Jurkat, Clone E6-1 (cell line): ENCODE measurements around the gene RPL29.

Experiments
- DNase-seq: peaks from one replicate; pipeline ENCODE4 v3.0.0-alpha.2; 2011; ENCODE audit warnings: low read depth, low spot score
- H3K4me3 ChIP-seq: 2 replicates; pipeline ENCODE4 v1.5.1; 2011; ENCODE audit warnings: mild to moderate bottlenecking, low read length, control low read depth, moderate library complexity

The RPL29 gene

GRCh38 chr3:51988286-51989146, 7.2 kb downstream of the RPL29 start:
- no peak for DNase-seq
- no peak overlapping the region for H3K4me3 ChIP-seq

DNA sequence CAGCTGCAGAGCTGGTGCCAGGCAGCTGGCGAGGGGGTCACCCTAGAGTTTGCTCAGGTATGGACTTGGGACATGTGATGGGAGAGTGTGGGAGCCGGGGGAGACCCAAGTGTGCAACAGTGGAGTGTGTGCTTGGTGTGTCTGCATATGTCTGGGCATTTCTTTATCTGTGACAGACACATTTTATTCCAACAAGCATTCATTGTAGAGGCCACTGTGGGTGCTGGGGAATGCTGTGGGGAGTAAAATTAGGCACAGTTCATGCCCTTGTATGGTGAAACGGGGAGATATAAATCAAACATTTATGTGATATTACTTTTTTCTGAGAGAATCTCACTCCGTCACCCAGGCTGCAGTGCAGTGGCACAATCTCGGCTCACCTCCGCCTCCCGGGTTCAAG, 8.1 kb downstream of the RPL29 start:
- H3K4me3 ChIP-seq: no peak overlapping the region
- no peak for DNase-seq

DNA sequence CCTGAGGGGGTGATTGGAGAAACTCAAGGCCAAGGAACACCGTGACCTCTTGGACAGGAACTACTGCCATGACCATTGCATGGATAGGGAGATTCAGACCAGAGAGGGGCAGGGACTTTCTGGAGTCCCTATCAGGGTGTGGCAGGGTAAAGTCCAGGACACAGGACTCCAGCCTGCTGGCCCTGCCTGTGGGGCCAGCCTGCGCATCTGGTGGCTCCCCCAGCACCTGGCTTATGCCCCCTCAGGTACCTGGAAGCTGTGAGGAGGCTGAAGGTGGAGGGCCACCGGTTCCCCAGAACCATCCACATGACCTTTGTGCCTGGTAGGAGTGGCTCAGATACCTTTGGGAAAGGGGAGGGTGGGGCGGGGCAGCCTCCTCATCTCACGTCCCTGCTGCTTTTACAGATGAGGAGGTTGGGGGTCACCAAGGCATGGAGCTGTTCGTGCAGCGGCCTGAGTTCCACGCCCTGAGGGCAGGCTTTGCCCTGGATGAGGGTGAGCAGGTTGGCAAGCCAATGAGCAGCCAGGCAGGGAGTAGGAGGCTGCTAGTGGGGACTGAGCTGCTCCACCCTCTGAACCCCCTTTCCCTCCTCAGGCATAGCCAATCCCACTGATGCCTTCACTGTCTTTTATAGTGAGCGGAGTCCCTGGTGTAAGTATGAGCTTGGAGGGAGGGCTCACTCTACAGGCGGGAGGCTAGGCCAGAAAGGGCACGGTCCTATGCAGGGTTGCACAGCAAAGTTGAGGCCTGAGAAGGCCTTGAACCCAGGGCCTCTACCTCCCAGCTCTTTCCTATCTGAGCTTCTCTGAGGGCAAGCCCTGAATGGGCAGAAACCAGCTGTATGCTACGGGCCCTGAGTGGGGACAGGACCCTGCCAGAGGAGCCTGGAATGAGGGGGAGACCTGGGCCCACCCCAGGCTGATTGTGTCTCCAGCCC, 9.4 kb downstream of the RPL29 start:
- DNase-seq: no peak
- no peak overlapping the region for H3K4me3 ChIP-seq

DNA sequence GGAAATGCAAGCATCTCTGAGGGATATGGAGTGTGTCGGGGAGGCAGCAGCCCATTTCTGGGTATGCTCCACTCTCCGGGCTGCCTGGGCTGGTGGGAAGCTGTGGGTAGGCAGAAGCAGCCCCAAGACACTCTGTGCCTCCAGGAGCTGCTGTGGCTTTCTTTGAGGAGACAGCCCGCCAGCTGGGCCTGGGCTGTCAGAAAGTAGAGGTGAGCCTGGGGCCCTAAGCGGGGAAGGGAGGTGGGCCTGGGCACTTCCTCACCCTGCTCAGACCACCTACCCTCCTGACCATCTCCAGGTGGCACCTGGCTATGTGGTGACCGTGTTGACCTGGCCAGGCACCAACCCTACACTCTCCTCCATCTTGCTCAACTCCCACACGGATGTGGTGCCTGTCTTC, 10.6 kb downstream of the RPL29 start:
- DNase-seq: no peak
- H3K4me3 ChIP-seq: no peak overlapping the region

DNA sequence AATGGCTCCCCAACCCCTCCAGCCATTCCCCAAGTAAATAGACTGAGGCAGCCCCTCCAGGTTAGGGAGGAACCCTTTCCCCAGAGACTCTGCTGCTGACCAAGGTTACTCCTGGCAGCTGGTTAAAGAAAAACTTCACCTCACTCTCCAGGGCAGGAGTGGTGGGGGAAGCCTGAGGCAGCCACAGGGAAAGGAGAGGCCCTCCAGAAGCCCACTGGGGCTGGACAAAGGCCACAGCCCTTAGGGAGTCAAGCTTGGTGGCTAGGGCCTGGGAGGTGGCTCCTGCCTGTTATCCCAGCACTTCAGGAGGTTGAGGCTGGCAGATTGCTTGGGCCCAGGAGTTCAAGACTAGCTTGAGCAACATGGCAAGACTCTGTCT, 11.4 kb downstream of the RPL29 start:
- DNase-seq: no peak
- H3K4me3 ChIP-seq: no peak overlapping the region

GRCh38 chr3:51983578-51984268, 12.0 kb downstream of the RPL29 start:
- peak overlapping the region; percentile 69 for H3K4me3 ChIP-seq
- no peak for DNase-seq

GRCh38 chr3:51982838-51983577, 12.7 kb downstream of the RPL29 start, which contains the start of gene ACY1:
ACY1 (plus strand) TSS chr3:51983535; CDS start chr3:51984065, 530 bp downstream.
- peak within 1 kb of the TSS; percentile 69 for H3K4me3 ChIP-seq
- DNase-seq: no peak

DNA sequence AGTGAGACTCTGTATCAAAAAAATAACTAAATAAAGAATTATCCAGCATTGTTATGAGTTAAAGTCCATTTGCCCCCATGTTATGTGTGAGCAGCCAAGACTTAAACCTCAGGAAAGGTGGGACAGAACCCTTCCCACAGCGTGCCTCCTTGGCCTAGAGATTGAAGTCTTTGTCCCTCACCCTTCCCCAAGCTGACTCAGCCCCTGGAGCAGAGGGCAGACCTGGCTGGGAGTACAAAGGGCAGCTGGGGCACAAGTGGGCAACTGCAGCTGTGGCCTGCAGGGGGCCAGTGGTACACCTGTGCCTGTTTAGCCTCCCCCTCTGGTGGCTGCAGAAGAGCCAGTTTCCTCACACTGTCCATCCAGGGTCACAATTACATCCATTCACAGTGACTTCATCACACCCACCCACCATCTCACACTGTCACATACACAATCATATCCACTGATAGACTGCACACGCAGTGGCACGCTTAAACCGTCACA, 13.3 kb downstream of the RPL29 start:
- peak overlapping the region; percentile 69 for H3K4me3 ChIP-seq
- no peak for DNase-seq

DNA sequence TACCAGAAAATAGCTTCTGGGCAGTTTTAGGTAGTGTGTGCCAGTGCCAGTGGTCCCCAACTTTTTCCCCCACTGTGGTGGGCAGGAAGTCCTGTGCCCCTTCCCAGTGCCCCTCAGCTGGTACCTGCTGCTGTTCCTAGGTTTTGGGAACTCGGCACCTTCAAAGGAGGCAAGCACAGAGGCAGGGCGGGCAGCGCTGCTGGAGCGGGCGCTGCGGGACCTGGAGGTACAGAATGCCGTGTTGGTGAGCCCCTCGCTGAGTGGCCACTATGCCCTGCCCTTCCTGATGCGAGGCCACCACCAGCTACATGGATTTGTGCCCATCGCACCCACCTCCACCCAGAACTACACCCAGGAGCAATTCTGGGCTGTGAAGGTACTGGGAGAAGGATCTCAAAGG, 15.4 kb downstream of the RPL29 start:
- no peak overlapping the region for H3K4me3 ChIP-seq
- no peak for DNase-seq

DNA sequence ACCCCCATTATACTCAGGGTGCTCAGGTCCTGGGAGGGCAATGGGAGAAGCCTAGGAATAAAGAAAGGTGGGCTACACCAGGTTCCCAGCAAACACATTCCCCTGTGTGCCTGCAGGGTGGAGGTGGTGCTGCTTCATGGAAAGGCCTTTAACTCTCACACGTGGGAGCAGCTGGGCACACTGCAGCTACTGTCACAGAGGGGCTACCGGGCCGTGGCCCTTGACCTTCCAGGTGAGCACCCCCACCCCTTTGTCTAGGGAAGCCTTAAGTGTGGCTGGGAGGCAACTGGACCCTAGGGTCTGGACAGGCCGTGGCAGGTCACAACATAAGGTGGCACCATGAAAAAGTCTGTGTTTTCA, 17.6 kb downstream of the RPL29 start:
- no peak for DNase-seq
- no peak overlapping the region for H3K4me3 ChIP-seq

DNA sequence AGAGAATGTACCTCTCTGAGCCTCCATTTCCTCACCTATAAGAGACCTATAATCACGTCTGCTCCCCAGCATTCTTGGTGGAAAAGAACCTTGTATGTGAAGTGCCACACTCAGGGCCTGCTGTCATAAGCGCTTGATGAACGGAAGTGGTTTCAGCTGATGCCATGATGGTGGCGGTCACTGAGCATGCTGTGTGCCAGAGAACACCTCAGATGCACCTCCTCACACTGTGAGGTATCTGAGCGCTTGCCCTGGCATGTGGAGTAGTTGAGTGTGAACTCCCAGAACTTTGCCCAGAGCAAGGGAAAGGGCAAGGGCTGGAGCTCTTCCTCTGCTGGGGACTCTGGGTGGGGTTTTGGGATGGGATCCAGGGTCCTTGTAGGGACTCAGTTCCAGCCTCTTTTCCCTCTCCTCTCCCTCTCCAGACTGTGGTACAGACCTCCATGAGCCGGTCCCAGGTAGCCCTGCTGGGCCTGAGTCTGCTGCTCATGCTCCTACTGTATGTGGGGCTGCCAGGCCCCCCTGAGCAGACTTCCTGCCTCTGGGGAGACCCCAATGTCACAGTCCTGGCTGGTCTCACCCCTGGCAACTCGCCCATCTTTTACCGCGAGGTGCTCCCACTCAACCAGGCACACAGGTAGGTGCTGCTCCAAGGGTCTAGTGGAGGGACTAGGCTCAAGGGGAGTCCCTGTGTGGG, 18.1 kb downstream of the RPL29 start:
- peak; percentile 74 for DNase-seq
- H3K4me3 ChIP-seq: no peak overlapping the region

DNA sequence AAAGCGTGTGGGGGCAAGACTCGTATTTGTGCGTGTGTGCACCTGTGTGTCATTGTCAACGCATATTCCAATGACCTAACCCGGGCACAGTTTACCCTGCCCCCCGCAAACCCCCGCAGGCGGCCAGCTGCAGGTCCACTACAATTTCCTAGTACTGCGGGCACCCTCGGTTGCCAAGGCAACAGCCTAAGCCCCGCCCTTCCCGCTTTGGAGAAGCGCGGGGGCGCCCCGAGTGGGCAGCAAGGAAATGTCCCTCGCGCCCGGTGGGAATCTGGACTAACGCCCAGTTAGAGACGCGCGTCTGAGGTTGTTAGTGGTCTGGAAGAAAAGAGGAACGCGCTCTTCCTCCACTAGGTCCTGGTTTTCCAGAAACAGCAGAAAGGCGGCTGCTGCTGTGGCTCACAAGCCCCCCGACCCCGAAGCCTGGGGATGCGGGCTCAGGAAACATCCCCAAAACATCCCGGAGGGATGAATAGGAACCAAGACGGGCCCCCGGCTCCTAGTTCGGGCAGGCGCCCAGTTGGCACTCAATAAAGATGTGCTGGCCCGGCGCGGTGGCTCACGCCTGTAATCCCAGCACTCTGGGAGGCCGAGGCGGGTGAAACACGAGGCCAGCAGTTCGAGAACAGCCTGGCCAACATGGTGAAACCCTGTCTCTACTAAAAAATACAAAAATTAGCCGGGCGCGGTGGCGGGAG, 19.7 kb downstream of the RPL29 start:
- DNase-seq: no peak
- H3K4me3 ChIP-seq: peak overlapping the region; percentile 97

DNA sequence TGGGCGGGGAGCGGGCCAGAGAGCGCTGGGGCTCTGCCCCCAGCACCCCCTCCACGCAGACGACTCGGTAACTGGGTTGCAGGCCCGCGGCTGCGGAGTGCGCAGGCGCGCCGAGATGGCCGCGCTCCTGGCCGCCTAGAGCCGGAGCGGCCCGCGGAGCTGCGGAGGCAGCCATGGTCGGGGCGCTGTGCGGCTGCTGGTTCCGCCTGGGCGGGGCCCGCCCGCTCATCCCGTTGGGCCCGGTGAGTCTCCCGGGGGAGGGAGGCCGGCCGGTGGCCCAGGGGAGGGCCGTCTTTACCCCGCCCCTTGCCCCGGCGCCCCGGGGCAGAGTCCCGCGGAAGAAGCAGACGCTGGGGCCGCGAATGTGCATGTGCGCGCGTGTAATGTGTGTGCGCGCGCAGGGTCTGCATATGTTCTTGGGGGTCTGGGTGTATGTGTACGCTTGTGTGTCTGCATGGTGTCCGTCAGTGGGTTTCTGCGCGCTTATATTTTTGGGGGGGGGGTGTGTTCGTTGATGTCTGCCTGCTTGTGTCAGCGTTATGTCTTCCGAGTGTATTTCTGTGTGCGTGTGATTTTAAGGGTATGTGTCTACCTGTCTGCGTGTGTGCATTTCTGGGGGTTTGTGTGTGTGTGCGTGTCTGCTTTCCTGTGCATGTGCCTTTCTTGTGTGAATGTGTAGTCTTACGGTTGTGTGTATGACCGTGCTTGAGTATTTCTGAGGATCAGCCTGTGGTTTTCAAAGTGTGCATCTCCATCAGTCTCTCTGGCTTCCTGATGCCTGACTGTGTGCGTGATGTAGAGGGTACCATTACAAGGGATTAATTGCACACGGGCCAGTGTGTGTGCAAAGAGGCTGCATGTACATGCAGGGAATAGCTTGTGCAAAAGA, 20.5 kb downstream of the RPL29 start, which contains the start of gene ABHD14A:
TSS of gene ABHD14A (plus strand) at position 102 of the 889 bp plus-strand sequence. CDS start at position 174, 72 bp downstream.
- DNase-seq: no peak
- peak within 1 kb of the TSS; percentile 97 for H3K4me3 ChIP-seq

DNA sequence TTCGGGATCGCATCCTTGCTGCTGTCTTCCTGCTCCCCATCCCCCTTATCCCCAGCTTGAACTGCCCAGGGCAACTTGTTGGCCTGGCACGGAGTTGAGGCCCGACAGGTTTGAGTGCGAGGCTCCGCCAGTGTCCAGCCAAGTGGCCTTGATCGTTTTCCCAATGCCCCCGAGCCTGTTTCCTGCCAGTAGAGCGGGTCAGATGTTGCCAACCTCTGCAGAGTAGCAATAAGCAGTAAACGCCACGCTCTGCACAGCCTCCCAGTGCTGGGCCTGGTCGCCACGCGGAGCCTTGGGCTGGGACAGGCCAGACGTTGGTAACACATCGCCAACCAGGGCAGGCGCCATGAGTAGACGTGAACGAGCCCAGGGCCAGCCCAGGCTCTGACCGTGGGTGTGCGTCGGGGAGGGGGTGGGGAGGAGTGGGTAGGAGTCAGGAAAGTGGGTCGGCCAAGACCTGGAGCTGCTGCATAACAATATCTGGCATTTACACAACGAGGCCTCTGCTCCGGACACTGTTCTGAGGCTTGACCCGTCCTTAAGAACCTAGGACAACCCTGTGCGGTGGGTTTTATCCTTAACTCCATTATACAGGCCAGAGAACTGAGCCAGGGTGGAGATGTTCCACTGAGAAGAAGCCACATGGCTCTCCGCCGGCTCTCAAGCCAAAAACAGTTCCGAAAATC, 21.3 kb downstream of the RPL29 start:
- no peak for DNase-seq

DNA sequence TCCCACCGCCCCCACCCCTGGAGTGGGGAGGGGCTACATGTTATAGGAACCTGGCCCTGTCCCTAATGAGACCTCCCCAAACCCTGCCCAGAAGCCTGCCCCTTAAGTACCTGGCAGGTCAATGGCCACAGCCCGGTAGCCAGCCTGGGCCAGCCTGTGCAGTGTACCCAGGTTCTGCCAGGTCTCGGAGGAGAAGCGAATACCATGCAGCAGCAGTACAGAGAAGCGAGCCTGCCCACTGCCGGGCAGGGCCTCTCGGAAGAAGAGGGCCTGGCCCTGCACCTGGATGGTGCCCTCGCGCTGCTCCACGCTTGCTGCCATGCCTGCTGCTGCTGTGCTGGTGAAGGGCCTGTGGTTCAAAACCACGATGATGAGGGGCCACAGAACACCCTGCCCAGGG, 24.3 kb downstream of the RPL29 start:
- no peak overlapping the region for H3K4me3 ChIP-seq
- DNase-seq: no peak

More for the DNA sequence above, 21.3 kb downstream of the RPL29 start:
- H3K4me3 ChIP-seq: peak overlapping the region; percentile 97
